Measurements from ENCODE around the gene TREM1. TPM values are rescaled to one million over a fixed set of nuclear protein-coding genes. Genes with fewer than 3 reads are reported as not detected.

The TREM1 gene
- polyA plus RNA-seq, 3 donors = 0.09 TPM; not detected in 2

Other genes with a start within 250 kb of the TREM1 start
- gene UNC5CL, start 247.5 kb downstream of the TREM1 start, polyA plus RNA-seq (ENCODE audit: insufficient read length in 3 of 3) = 10 to 100 TPM in 1 of 3 donors, 1 to 10 TPM in 2; 5.1 to 10.7 (median 9.4) TPM
- gene TSPO2, start 244.2 kb downstream of the TREM1 start, polyA plus RNA-seq (ENCODE audit: insufficient read length in 3 of 3) = 1 to 10 TPM in 1 of 3 donors, under 1 TPM in 2; 0.33 to 1.2 (median 0.60) TPM
- under 1 TPM; 0.34 to 0.99 (median 0.71) TPM for gene APOBEC2, start 233.5 kb downstream of the TREM1 start, polyA plus RNA-seq (ENCODE audit: insufficient read length in 3 of 3)
- 10 to 100 TPM; 55.4 to 67.2 (median 62.2) TPM for gene OARD1, start 214.3 kb downstream of the TREM1 start, polyA plus RNA-seq (ENCODE audit: insufficient read length in 3 of 3)
- gene NFYA, start 213.7 kb downstream of the TREM1 start, polyA plus RNA-seq (ENCODE audit: insufficient read length in 3 of 3) = 10 to 100 TPM; 45.9 to 52.3 (median 48.1) TPM
- gene TREML1, start 132.3 kb downstream of the TREM1 start, polyA plus RNA-seq (ENCODE audit: insufficient read length in 3 of 3) = under 1 TPM; 0.53 to 0.88 (median 0.85) TPM
- gene TREM2, start 123.6 kb downstream of the TREM1 start, polyA plus RNA-seq (ENCODE audit: insufficient read length in 3 of 3) = under 1 TPM; 0.47 to 0.90 (median 0.83) TPM
- gene TREML2, start 85.5 kb downstream of the TREM1 start, polyA plus RNA-seq (ENCODE audit: insufficient read length in 3 of 3) = under 1 TPM; 0.09 to 0.16 (median 0.11) TPM
- under 1 TPM in 1 of 3 donors, not detected in 2; 0.03 TPM for gene TREML4, start 58.3 kb downstream of the TREM1 start, polyA plus RNA-seq (ENCODE audit: insufficient read length in 3 of 3)
- gene NCR2, start 48.9 kb upstream of the TREM1 start, polyA plus RNA-seq (ENCODE audit: insufficient read length in 3 of 3) = not detected

Measured in renal pelvis (tissue), 3 donors.